K562 (cell line): ENCODE measurements around the gene NPTXR. TPM values are rescaled to one million over a fixed set of nuclear protein-coding genes. Genes with fewer than 3 reads are reported as not detected.

Experiments
- CBX5 ChIP-seq: IDR thresholded peaks from 2 replicates; pipeline ENCODE4 v1.6.1; 2014; ENCODE audit warnings: low read depth, borderline replicate concordance
- CXXC5 ChIP-seq: fragments of 250-450 bp; sonication (Bioruptor Pico); IDR thresholded peaks from 2 replicates; pipeline ENCODE4 v1.8.0; 2022; ENCODE audit warnings: inconsistent platforms, mild to moderate bottlenecking, moderate library complexity
- HMG20B ChIP-seq: fragments of 250-450 bp; sonication (Bioruptor Pico); IDR thresholded peaks from 2 replicates; pipeline ENCODE4 v1.5.0; 2021; ENCODE audit warnings: mild to moderate bottlenecking
- KDM5B ChIP-seq: fragments of 200-600 bp; sonication (generic); IDR thresholded peaks from 2 replicates; pipeline ENCODE4 v1.6.1; 2012; ENCODE audit warnings: low read depth, mild to moderate bottlenecking, moderate library complexity, low read length, control low read depth, inconsistent platforms; ENCODE audit not compliant: insufficient replicate concordance
- MCM3 ChIP-seq: fragments of 450-650 bp; IDR thresholded peaks from 2 replicates; pipeline ENCODE4 v1.6.1; 2016
- MCM5 ChIP-seq: fragments of 450-650 bp; IDR thresholded peaks from 2 replicates; pipeline ENCODE4 v1.6.1; 2016; ENCODE audit warnings: low read depth
- NFATC3 ChIP-seq: fragments of 450-650 bp; IDR thresholded peaks from 2 replicates; pipeline ENCODE4 v1.6.1; 2017; ENCODE audit warnings: mild to moderate bottlenecking
- RFX5 ChIP-seq: IDR thresholded peaks from 2 replicates; pipeline ENCODE4 v1.6.1; 2011; ENCODE audit warnings: low read depth, mild to moderate bottlenecking, improper control_type of control experiment, low read length
- SMARCE1 ChIP-seq: fragments of 450-650 bp; IDR thresholded peaks from 2 replicates; pipeline ENCODE4 v1.7.1; 2016; ENCODE audit warnings: mild to moderate bottlenecking
- STAT5A ChIP-seq: IDR thresholded peaks from 2 replicates; pipeline ENCODE4 v1.6.1; 2012; ENCODE audit warnings: low read length, inconsistent platforms, borderline replicate concordance
- STAT5B ChIP-seq: fragments of 250-450 bp; sonication (Bioruptor Pico); IDR thresholded peaks from 2 replicates; pipeline ENCODE4 v1.8.0; 2021; ENCODE audit warnings: mild to moderate bottlenecking, inconsistent platforms
- TARDBP ChIP-seq: fragments of 450-650 bp; IDR thresholded peaks from 2 replicates; pipeline ENCODE4 v1.6.1; 2016
- TBL1XR1 ChIP-seq, 2 experiments: IDR thresholded peaks; 2 replicates each; pipeline ENCODE4 v1.6.1; 2012; ENCODE audit warnings: improper control_type of control experiment in 2 of 2, low read length in 2 of 2, mild to moderate bottlenecking in 1 of 2
- TCF3 ChIP-seq: sonication (generic); formaldehyde crosslinking; IDR thresholded peaks from 2 replicates; pipeline ENCODE4 v1.4.0; 2020; ENCODE audit warnings: mild to moderate bottlenecking, missing genetic modification reagents
- ZFP36 ChIP-seq: fragments of 150-350 bp; IDR thresholded peaks from 2 replicates; pipeline ENCODE4 v1.6.1; 2018; ENCODE audit warnings: low read length, low read depth; ENCODE audit not compliant: partially characterized antibody
- ZNF174 ChIP-seq: fragments of 250-450 bp; sonication (Bioruptor Pico); IDR thresholded peaks from 2 replicates; pipeline ENCODE4 v1.4.0; 2020; ENCODE audit warnings: mild to moderate bottlenecking
- ZNF77 ChIP-seq: fragments of 250-450 bp; sonication (Bioruptor Pico); IDR thresholded peaks from 2 replicates; pipeline ENCODE4 v1.5.0; 2020
- polyA plus RNA-seq, 8 experiments: library from polyadenylated mRNA; depleted of rRNA in 4 of 8; stranded (reverse) in 5 of 8; unstranded in 3 of 8; fragments of >200 nt; fragmentation: Nextera tagmentation in 2 of 8; fragmentation: Illumina TruSeq in 1 of 8; extraction: Ambion mirVana in 2 of 8; extraction: Trizol in 1 of 8; gene quantifications; 2 replicates each; pipeline versions ENCODE4 v1.2.1 to v1.2.3, GENCODE V29; 2011 to 2014; ENCODE audit warnings: inconsistent platforms in 1 of 8, missing spikeins in 1 of 8
- total RNA-seq, 7 experiments: library from RNA; depleted of rRNA in 6 of 7; stranded (reverse); fragments of >200 nt in 6 of 7; fragmentation: Illumina TruSeq in 2 of 7; extraction: Trizol in 2 of 7; gene quantifications; 2 replicates each; pipeline versions ENCODE4 v1.2.1 to v1.2.3, GENCODE V29; 2011 to 2021; ENCODE audit warnings: low replicate concordance in 1 of 7
- TF ChIP-seq, protein P1 (sequence below): fragments of 450-650 bp; IDR thresholded peaks from 2 replicates; pipeline ENCODE4 v1.7.1; 2018; ENCODE audit warnings: mild to moderate bottlenecking, low read depth; ENCODE audit not compliant: partially characterized antibody
- TF ChIP-seq, protein P2 (sequence below): fragments of 450-650 bp; IDR thresholded peaks from 2 replicates; pipeline ENCODE4 v1.6.1; 2016; ENCODE audit warnings: mild to moderate bottlenecking
- TF ChIP-seq, protein P3 (sequence below), 2 experiments: fragments of 450-650 bp in 1 of 2; sonication (generic) in 1 of 2; formaldehyde crosslinking in 1 of 2; IDR thresholded peaks in 1 of 2; conservative IDR thresholded peaks in 1 of 2; 2 replicates each; pipeline versions ENCODE4 v1.6.1 to v1.8.1; 2016 to 2023; ENCODE audit warnings: mild to moderate bottlenecking in 2 of 2, moderate library complexity in 2 of 2, inconsistent platforms in 1 of 2, missing genetic modification reagents in 1 of 2
- TF ChIP-seq, protein P4 (sequence below): fragments of 250-450 bp; sonication (Bioruptor Pico); IDR thresholded peaks from 2 replicates; pipeline ENCODE4 v1.4.0; 2020; ENCODE audit warnings: mild to moderate bottlenecking, moderate library complexity, borderline replicate concordance

Gene NPTXR
- total and polyA plus RNA-seq, 9 of the 15 experiments (the other 6 are each of a cell fraction or from before 2014, with no cell fraction given), result 0.01 to 3.1 (median 1.1) TPM

DNA sequence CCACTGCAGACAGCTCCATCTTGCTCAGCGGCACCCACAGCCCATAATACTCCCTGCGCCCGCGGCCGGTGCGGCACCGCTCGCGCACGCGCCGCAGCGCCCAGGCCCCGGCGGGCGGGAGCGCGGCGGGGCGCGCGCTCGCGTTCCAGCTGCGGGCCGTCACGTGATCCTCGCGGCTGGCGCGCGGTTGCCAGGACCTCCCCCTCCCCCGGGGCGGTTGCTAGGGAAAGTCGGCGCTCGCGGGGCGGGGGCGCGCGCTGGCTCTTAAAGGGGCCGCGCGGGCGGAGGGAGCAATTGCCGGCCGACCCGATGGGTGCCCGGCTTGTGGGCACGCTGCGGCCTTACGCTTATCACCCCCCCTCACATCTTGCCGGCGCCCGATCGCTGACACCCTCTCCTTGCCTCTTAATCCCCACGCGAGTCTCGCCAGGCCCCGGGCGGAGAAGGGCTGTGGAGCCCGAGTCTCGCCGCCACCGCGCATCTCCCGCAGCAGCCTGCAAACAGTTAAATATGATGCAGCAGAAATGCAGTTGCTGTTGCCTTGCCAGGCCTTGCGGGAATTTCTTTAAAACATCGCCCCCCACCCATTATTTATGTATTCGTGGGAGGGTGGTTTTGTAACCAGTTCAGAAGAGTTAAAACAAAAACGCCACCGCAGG lies 28.5 kb upstream of the NPTXR start, which contains the start of gene CBX6 (continued):
- TF ChIP-seq, protein P1, sequence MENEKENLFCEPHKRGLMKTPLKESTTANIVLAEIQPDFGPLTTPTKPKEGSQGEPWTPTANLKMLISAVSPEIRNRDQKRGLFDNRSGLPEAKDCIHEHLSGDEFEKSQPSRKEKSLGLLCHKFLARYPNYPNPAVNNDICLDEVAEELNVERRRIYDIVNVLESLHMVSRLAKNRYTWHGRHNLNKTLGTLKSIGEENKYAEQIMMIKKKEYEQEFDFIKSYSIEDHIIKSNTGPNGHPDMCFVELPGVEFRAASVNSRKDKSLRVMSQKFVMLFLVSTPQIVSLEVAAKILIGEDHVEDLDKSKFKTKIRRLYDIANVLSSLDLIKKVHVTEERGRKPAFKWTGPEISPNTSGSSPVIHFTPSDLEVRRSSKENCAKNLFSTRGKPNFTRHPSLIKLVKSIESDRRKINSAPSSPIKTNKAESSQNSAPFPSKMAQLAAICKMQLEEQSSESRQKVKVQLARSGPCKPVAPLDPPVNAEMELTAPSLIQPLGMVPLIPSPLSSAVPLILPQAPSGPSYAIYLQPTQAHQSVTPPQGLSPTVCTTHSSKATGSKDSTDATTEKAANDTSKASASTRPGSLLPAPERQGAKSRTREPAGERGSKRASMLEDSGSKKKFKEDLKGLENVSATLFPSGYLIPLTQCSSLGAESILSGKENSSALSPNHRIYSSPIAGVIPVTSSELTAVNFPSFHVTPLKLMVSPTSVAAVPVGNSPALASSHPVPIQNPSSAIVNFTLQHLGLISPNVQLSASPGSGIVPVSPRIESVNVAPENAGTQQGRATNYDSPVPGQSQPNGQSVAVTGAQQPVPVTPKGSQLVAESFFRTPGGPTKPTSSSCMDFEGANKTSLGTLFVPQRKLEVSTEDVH, result no peak
- TF ChIP-seq, protein P2, sequence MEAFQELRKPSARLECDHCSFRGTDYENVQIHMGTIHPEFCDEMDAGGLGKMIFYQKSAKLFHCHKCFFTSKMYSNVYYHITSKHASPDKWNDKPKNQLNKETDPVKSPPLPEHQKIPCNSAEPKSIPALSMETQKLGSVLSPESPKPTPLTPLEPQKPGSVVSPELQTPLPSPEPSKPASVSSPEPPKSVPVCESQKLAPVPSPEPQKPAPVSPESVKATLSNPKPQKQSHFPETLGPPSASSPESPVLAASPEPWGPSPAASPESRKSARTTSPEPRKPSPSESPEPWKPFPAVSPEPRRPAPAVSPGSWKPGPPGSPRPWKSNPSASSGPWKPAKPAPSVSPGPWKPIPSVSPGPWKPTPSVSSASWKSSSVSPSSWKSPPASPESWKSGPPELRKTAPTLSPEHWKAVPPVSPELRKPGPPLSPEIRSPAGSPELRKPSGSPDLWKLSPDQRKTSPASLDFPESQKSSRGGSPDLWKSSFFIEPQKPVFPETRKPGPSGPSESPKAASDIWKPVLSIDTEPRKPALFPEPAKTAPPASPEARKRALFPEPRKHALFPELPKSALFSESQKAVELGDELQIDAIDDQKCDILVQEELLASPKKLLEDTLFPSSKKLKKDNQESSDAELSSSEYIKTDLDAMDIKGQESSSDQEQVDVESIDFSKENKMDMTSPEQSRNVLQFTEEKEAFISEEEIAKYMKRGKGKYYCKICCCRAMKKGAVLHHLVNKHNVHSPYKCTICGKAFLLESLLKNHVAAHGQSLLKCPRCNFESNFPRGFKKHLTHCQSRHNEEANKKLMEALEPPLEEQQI, result no peak
- TF ChIP-seq STAT5B (CRISPR knock-in tag), result no peak
- TF ChIP-seq MCM5, result no peak
- TF ChIP-seq MCM3, result no peak
- no peak for TF ChIP-seq HMG20B (CRISPR knock-in tag)
- no peak for TF ChIP-seq ZFP36
- TF ChIP-seq TBL1XR1 (IDR thresholded peaks at IDR 0.05; ENCODE audit: low read length in 2 of 2), result no peak
- no peak for TF ChIP-seq STAT5A
- TF ChIP-seq RFX5, result peak; percentile 43; the same call in 1 of the 2 replicates
- TF ChIP-seq ZNF77 (CRISPR knock-in tag), result no peak
- TF ChIP-seq KDM5B, result no peak
- TF ChIP-seq CBX5, result no peak
- TF ChIP-seq TCF3, result no peak
- peak; percentile 92 for TF ChIP-seq CXXC5 (CRISPR knock-in tag)
- no peak for TF ChIP-seq NFATC3
- TF ChIP-seq TARDBP, result no peak
- TF ChIP-seq, protein P3, sequence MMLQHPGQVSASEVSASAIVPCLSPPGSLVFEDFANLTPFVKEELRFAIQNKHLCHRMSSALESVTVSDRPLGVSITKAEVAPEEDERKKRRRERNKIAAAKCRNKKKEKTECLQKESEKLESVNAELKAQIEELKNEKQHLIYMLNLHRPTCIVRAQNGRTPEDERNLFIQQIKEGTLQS (IDR thresholded peaks at IDR 0.05), result no peak
- TF ChIP-seq, protein P3 (CRISPR knock-in tag; conservative IDR thresholded peaks at IDR 0.05), result no peak
- no peak for TF ChIP-seq SMARCE1
- TF ChIP-seq, protein P4, sequence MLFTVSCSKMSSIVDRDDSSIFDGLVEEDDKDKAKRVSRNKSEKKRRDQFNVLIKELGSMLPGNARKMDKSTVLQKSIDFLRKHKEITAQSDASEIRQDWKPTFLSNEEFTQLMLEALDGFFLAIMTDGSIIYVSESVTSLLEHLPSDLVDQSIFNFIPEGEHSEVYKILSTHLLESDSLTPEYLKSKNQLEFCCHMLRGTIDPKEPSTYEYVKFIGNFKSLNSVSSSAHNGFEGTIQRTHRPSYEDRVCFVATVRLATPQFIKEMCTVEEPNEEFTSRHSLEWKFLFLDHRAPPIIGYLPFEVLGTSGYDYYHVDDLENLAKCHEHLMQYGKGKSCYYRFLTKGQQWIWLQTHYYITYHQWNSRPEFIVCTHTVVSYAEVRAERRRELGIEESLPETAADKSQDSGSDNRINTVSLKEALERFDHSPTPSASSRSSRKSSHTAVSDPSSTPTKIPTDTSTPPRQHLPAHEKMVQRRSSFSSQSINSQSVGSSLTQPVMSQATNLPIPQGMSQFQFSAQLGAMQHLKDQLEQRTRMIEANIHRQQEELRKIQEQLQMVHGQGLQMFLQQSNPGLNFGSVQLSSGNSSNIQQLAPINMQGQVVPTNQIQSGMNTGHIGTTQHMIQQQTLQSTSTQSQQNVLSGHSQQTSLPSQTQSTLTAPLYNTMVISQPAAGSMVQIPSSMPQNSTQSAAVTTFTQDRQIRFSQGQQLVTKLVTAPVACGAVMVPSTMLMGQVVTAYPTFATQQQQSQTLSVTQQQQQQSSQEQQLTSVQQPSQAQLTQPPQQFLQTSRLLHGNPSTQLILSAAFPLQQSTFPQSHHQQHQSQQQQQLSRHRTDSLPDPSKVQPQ (CRISPR knock-in tag), result no peak
- TF ChIP-seq ZNF174 (CRISPR knock-in tag), result no peak
